Endothelial cell of umbilical vein (primary cell): Measurements from ENCODE around the gene ATXN10. TPM values are rescaled to one million over a fixed set of nuclear protein-coding genes. Genes with fewer than 3 reads are reported as not detected.

Source experiments
- BruUV-seq: library from RNA; stranded (reverse); fragments of 400-500 nt; replicated peaks from 2 replicates; lab custom pipeline; 2021; lab: Mats Ljungman, UMichigan
- CTCF ChIA-PET: fragments of 300-600, 350-600 bp; sonication (Branson Sonifier 250); formaldehyde crosslinking; loops from one replicate; lab custom pipeline; 2021; ENCODE audit warnings: antibody characterized with exemption, inconsistent platforms; lab: Charles Lee
- POLR2A ChIA-PET: fragments of 300-600, 350-600 bp; sonication (Branson Sonifier 250); formaldehyde crosslinking; loops from one replicate; lab custom pipeline; 2021; ENCODE audit warnings: antibody characterized with exemption, inconsistent platforms; lab: Charles Lee
- DNase-seq: peaks from one replicate; pipeline ENCODE4 v3.0.0-alpha.2; 2011; ENCODE audit warnings: low read depth, low spot score
- FAIRE-seq: peaks from 2 replicates; lab custom pipeline; 2011; peaks lifted over from hg19 to GRCh38; lab: Jason Lieb, UNC
- H2AFZ ChIP-seq: 2 replicates; pipeline ENCODE4 v1.6.0; 2012; ENCODE audit warnings: low read depth, low read length, control low read depth, inconsistent platforms
- H3K27ac ChIP-seq: 2 replicates; pipeline ENCODE4 v1.5.1; 2011; ENCODE audit warnings: low read depth, mild to moderate bottlenecking, control low read depth, low read length, moderate library complexity; ENCODE audit not compliant: insufficient read depth
- H3K27me3 ChIP-seq, 2 experiments: 2 replicates each; pipeline versions ENCODE4 v1.6.0 to v1.6.1; 2011; ENCODE audit warnings: low read length in 2 of 2, mixed read lengths in 1 of 2; ENCODE audit not compliant: control insufficient read depth in 2 of 2, insufficient read depth in 2 of 2
- H3K36me3 ChIP-seq, 2 experiments: 2 replicates in 1 of 2; 3 replicates in 1 of 2; pipeline ENCODE4 v1.5.1; 2011; ENCODE audit warnings: low read length in 2 of 2, mild to moderate bottlenecking in 1 of 2, moderate library complexity in 1 of 2; ENCODE audit not compliant: control insufficient read depth in 2 of 2, insufficient read depth in 2 of 2; ENCODE audit errors: extremely low read depth in 1 of 2
- H3K4me1 ChIP-seq: 3 replicates; pipeline ENCODE4 v1.5.1; 2011; ENCODE audit warnings: mild to moderate bottlenecking, low read length; ENCODE audit not compliant: control insufficient read depth, insufficient read depth; ENCODE audit errors: extremely low read depth
- H3K4me2 ChIP-seq: 2 replicates; pipeline ENCODE4 v1.6.1; 2011; ENCODE audit warnings: low read length, control low read depth, mixed read lengths; ENCODE audit not compliant: insufficient read depth
- H3K4me3 ChIP-seq, 3 experiments: fragments of 200-600 bp in 1 of 3; sonication (generic), shearing (Covaris generic) in 1 of 3; replicated peaks in 1 of 3; 2 replicates each; pipeline ENCODE4 v1.5.1; 2011 to 2016; ENCODE audit warnings: control low read depth in 3 of 3, low read length in 3 of 3, mild to moderate bottlenecking in 2 of 3, inconsistent platforms in 1 of 3, low read depth in 1 of 3, moderate library complexity in 1 of 3; ENCODE audit not compliant: insufficient read depth in 1 of 3
- H3K79me2 ChIP-seq: 2 replicates; pipeline ENCODE4 v1.6.0; 2012; ENCODE audit warnings: low read length, inconsistent platforms; ENCODE audit not compliant: control insufficient read depth, insufficient read depth
- H3K9ac ChIP-seq: replicated peaks from 2 replicates; pipeline ENCODE3; 2011; ENCODE audit warnings: low read length, control low read depth; ENCODE audit not compliant: insufficient read depth; ENCODE audit errors: extremely low read depth
- H3K9me1 ChIP-seq: replicated peaks from 3 replicates; pipeline ENCODE4 v1.6.0; 2011; ENCODE audit warnings: mild to moderate bottlenecking, low read length; ENCODE audit not compliant: control insufficient read depth, insufficient read depth; ENCODE audit errors: extremely low read depth
- H3K9me3 ChIP-seq: replicated peaks from 2 replicates; pipeline ENCODE4 v1.5.1; 2012; ENCODE audit warnings: low read length, inconsistent platforms; ENCODE audit not compliant: control insufficient read depth, insufficient read depth
- H4K20me1 ChIP-seq: replicated peaks from 2 replicates; pipeline ENCODE3; 2011; ENCODE audit warnings: mild to moderate bottlenecking, low read length; ENCODE audit not compliant: control insufficient read depth, insufficient read depth; ENCODE audit errors: extremely low read depth
- EZH2 ChIP-seq: IDR thresholded peaks from 2 replicates; pipeline ENCODE4 v1.6.1; 2012; ENCODE audit warnings: borderline replicate concordance, low read depth, mild to moderate bottlenecking, moderate library complexity, low read length, inconsistent platforms; ENCODE audit not compliant: severe bottlenecking
- GATA2 ChIP-seq: IDR thresholded peaks from 2 replicates; pipeline ENCODE4 v1.7.0; 2011; ENCODE audit warnings: low read depth, mild to moderate bottlenecking, moderate library complexity, mixed read lengths, low read length; ENCODE audit not compliant: insufficient read length, insufficient read depth
- JUN ChIP-seq: IDR thresholded peaks from 2 replicates; pipeline ENCODE4 v1.6.1; 2011; ENCODE audit warnings: borderline replicate concordance, low read depth; ENCODE audit not compliant: insufficient read length, insufficient read depth
- MYC ChIP-seq: IDR thresholded peaks from one replicate; pipeline ENCODE4 v1.6.1; 2011; ENCODE audit warnings: mild to moderate bottlenecking, low read depth, low read length
- POLR2A ChIP-seq: IDR thresholded peaks from 2 replicates; pipeline ENCODE4 v1.6.1; 2012; ENCODE audit warnings: low read depth, mild to moderate bottlenecking, control low read depth, low read length
- POLR2AphosphoS5 ChIP-seq: IDR thresholded peaks from 2 replicates; pipeline ENCODE4 v1.6.1; 2012; ENCODE audit warnings: low read depth, mild to moderate bottlenecking, control low read depth, low read length, moderate library complexity; ENCODE audit not compliant: insufficient read depth
- dilution Hi-C: fragments of 300-500 bp; cut with MboI; formaldehyde crosslinking; loops from one replicate; pipeline ENCODE4 v1.15.0; 2019; ENCODE audit warnings: low sequenced_read_pairs; ENCODE audit not compliant: extremely low pct_ligation_motif_present
- intact Hi-C: fragments of 100-400 bp; cut with micrococcal nuclease; formaldehyde crosslinking; loops from one replicate; pipeline ENCODE4 v1.10.0; 2022
- polyA plus RNA-seq, 4 experiments: library from polyadenylated mRNA; depleted of rRNA in 3 of 4; stranded (reverse) in 3 of 4; unstranded in 1 of 4; fragments of >200 nt; gene quantifications; 2 replicates each; pipeline versions ENCODE4 v1.2.1 to v1.2.3, GENCODE V29; 2011 to 2012; ENCODE audit warnings: missing spikeins in 1 of 4
- total RNA-seq: library from RNA; stranded (reverse); gene quantifications from 2 replicates; pipeline ENCODE4 v1.2.3, GENCODE V29; 2021
- TF ChIP-seq, protein P1 (sequence below), 2 donors: IDR thresholded peaks; 1 replicate in 1 of 2; 2 replicates in 1 of 2; pipeline ENCODE4 v1.5.1; 2011; ENCODE audit warnings: low read length in 2 of 2, mild to moderate bottlenecking in 2 of 2, moderate library complexity in 2 of 2, control low read depth in 1 of 2, inconsistent platforms in 1 of 2, low read depth in 1 of 2; ENCODE audit not compliant: insufficient read depth in 1 of 2; ENCODE audit errors: extremely low read depth in 1 of 2
- TF ChIP-seq, protein P2 (sequence below): IDR thresholded peaks from 2 replicates; pipeline ENCODE4 v1.6.1; 2011; ENCODE audit not compliant: insufficient read depth, insufficient read length

Gene ATXN10
- total and polyA plus RNA-seq, 2 donors (not counting 3 experiments of a cell fraction or from before 2014, with no cell fraction given) = 73.2 to 91.9 TPM

DNA sequence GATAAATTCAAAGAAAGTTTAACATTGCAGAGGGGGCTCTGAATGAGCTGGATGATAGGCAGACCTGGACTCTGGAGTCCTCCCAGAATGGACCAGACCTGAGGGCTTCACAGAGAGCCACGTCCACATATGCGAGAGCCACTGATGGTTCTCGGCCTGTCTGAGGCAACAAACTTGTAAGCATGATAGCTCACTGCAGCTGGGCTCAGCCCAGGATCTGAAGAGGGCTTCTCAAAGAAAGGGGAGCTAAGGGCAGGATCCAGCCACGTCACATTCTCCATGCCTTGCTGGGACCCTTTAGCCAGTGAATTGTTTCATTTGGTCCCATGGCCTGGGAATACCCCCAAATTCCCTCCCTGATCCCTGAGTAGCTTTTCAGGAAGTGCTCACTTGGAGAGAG is 98.9 kb downstream of the ATXN10 start:
- no peaks in the 10 kb centered on the region for H4K20me1 ChIP-seq
- TF ChIP-seq POLR2AphosphoS5 (no peak), JUN (no peak), MYC (no peak), GATA2 (no peak), EZH2 (no peak), POLR2A (no peak)
- TF ChIP-seq, protein P1, sequence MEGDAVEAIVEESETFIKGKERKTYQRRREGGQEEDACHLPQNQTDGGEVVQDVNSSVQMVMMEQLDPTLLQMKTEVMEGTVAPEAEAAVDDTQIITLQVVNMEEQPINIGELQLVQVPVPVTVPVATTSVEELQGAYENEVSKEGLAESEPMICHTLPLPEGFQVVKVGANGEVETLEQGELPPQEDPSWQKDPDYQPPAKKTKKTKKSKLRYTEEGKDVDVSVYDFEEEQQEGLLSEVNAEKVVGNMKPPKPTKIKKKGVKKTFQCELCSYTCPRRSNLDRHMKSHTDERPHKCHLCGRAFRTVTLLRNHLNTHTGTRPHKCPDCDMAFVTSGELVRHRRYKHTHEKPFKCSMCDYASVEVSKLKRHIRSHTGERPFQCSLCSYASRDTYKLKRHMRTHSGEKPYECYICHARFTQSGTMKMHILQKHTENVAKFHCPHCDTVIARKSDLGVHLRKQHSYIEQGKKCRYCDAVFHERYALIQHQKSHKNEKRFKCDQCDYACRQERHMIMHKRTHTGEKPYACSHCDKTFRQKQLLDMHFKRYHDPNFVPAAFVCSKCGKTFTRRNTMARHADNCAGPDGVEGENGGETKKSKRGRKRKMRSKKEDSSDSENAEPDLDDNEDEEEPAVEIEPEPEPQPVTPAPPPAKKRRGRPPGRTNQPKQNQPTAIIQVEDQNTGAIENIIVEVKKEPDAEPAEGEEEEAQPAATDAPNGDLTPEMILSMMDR (IDR thresholded peaks at IDR 0.05; ENCODE audit: extremely low read depth in 1 of 2, insufficient read depth in 1 of 2, low read depth in 1 of 2, low read length in 2 of 2) = no peak
- TF ChIP-seq, protein P2, sequence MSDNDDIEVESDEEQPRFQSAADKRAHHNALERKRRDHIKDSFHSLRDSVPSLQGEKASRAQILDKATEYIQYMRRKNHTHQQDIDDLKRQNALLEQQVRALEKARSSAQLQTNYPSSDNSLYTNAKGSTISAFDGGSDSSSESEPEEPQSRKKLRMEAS = no peak
- no peaks in the 10 kb centered on the region for H3K27me3 ChIP-seq
- FAIRE-seq (no peak), DNase-seq (no peak)
- no peaks in the 10 kb centered on the region for H3K9me1 ChIP-seq
- no TSS peak for BruUV-seq
- POLR2A ChIA-PET = no interaction called here
- no peaks in the 10 kb centered on the region for H3K4me1 ChIP-seq
- intact Hi-C loops (no loop called here), dilution Hi-C loops (no loop called here)
- H3K36me3 ChIP-seq = no peaks in the 10 kb centered on the region
- H3K9ac ChIP-seq = no peak overlapping the region
- H3K9me3 ChIP-seq = no peaks in the 10 kb centered on the region
- H3K4me3 ChIP-seq = no peak overlapping the region
- no peak overlapping the region for H3K27ac ChIP-seq
- CTCF ChIA-PET = interaction anchor here (1.0 to 1.2 kb wide), 3 partner anchors 14 to 93 kb away, joined by 3 to 5 read pairs (median 3); no protein-coding TSS in a partner anchor
- H3K4me2 ChIP-seq = no peak overlapping the region
- peaks cover 4% of the 10 kb centered on the region for H3K79me2 ChIP-seq
- H2AFZ ChIP-seq = no peak overlapping the region
